ENCODE results near the gene RANBP3. TPM values are rescaled to one million over a fixed set of nuclear protein-coding genes. Genes with fewer than 3 reads are reported as not detected.
"Not testable (repeated sequence)": the region's sequence is repeated elsewhere in the genome, so short reads cannot be mapped to it uniquely, and the experiment has no call there.

Gene RANBP3
- total RNA-seq, 1 experiment from 2014 or later, result 44.1 TPM

DNA sequence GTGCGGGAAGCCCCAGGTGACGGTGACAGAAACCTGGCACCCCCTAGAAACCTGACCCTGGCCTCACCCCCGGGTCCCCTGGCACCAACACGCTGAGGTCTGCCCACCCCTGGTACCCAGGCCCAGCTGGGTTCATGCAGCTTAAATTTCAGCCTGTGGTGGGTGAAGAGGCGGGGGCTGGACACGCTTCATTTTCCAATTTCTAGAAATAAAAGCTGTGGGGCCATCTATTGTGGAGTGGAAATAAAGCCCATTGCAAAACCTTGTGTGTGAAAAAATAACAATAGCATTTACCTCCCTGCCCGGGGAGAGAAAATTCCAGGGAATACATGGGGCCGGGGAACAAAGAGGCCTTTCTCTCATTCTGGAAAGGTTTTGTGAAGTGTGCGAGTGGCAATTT, 100.1 kb downstream of the RANBP3 start:
- Histone ChIP-seq H3K4me1 (replicated peaks; ENCODE audit: insufficient read depth) (no peaks in the 10 kb centered on the region), H3K27me3 (ENCODE audit: insufficient read depth, low read depth) (no peaks in the 10 kb centered on the region), H3F3A (ENCODE audit: insufficient read depth, low read depth) (no peaks in the 10 kb centered on the region; the same call in 1 of the 2 replicates), H4K20me1 (ENCODE audit: insufficient read depth) (no peaks in the 10 kb centered on the region), H3K4me3 (no peak overlapping the region), H3K9me2 (ENCODE audit: insufficient read depth) (no peaks in the 10 kb centered on the region), H3K9me3 (ENCODE audit: insufficient read depth, low read depth) (no peaks in the 10 kb centered on the region), H3K79me2 (ENCODE audit: low read depth) (no peaks in the 10 kb centered on the region), H3K4me2 (no peak overlapping the region), H3K27ac (no peak overlapping the region), H3K36me3 (ENCODE audit: low read depth) (no peaks in the 10 kb centered on the region), H2AFZ (no peak overlapping the region)
- CTCF ChIA-PET, result no interaction called here
- no peak for DNase-seq
- BruUV-seq (replicated peaks), result no TSS peak
- POLR2A ChIA-PET (ENCODE audit: unreplicated experiment), result no interaction called here
- intact Hi-C loops (cut with micrococcal nuclease; ENCODE audit: unreplicated experiment), result no loop called here
- no peak for TF ChIP-seq EZH2 (IDR thresholded peaks at IDR 0.05; ENCODE audit: low read depth)
- TF ChIP-seq, protein P1, sequence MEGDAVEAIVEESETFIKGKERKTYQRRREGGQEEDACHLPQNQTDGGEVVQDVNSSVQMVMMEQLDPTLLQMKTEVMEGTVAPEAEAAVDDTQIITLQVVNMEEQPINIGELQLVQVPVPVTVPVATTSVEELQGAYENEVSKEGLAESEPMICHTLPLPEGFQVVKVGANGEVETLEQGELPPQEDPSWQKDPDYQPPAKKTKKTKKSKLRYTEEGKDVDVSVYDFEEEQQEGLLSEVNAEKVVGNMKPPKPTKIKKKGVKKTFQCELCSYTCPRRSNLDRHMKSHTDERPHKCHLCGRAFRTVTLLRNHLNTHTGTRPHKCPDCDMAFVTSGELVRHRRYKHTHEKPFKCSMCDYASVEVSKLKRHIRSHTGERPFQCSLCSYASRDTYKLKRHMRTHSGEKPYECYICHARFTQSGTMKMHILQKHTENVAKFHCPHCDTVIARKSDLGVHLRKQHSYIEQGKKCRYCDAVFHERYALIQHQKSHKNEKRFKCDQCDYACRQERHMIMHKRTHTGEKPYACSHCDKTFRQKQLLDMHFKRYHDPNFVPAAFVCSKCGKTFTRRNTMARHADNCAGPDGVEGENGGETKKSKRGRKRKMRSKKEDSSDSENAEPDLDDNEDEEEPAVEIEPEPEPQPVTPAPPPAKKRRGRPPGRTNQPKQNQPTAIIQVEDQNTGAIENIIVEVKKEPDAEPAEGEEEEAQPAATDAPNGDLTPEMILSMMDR (conservative IDR thresholded peaks at IDR 0.05), result no peak

GRCh38 chr19:5877427-5877826, 100.5 kb downstream of the RANBP3 start:
- Histone ChIP-seq H3K4me1 (replicated peaks; ENCODE audit: insufficient read depth) (no peaks in the 10 kb centered on the region), H3K27ac (no peak overlapping the region), H3K9me3 (ENCODE audit: insufficient read depth, low read depth) (no peaks in the 10 kb centered on the region), H3K9me2 (ENCODE audit: insufficient read depth) (no peaks in the 10 kb centered on the region), H3K4me2 (no peak overlapping the region), H2AFZ (no peak overlapping the region), H3K4me3 (no peak overlapping the region), H3K27me3 (ENCODE audit: insufficient read depth, low read depth) (no peaks in the 10 kb centered on the region), H3K36me3 (ENCODE audit: low read depth) (no peaks in the 10 kb centered on the region), H3K79me2 (ENCODE audit: low read depth) (no peaks in the 10 kb centered on the region), H3F3A (ENCODE audit: insufficient read depth, low read depth) (no peaks in the 10 kb centered on the region; the same call in 1 of the 2 replicates), H4K20me1 (ENCODE audit: insufficient read depth) (no peaks in the 10 kb centered on the region)
- ChIA-PET CTCF (no interaction called here), POLR2A (ENCODE audit: unreplicated experiment) (no interaction called here)
- intact Hi-C loops (cut with micrococcal nuclease; ENCODE audit: unreplicated experiment), result no loop called here
- no TSS peak for BruUV-seq (replicated peaks)
- no peak for DNase-seq
- TF ChIP-seq, protein P1 (conservative IDR thresholded peaks at IDR 0.05), result no peak
- no peak for TF ChIP-seq EZH2 (IDR thresholded peaks at IDR 0.05; ENCODE audit: low read depth)

- BruUV-seq (replicated peaks); H3K27me3 ChIP-seq (ENCODE audit: insufficient read depth, low read depth); H4K20me1 ChIP-seq (ENCODE audit: insufficient read depth); H3K4me1 ChIP-seq (replicated peaks; ENCODE audit: insufficient read depth); H3K4me3 ChIP-seq; H3F3A ChIP-seq (ENCODE audit: insufficient read depth, low read depth); CTCF ChIA-PET; H3K79me2 ChIP-seq (ENCODE audit: low read depth); H3K9me2 ChIP-seq (ENCODE audit: insufficient read depth); DNase-seq; H2AFZ ChIP-seq; intact Hi-C loops (cut with micrococcal nuclease; ENCODE audit: unreplicated experiment); H3K9me3 ChIP-seq (ENCODE audit: insufficient read depth, low read depth); H3K36me3 ChIP-seq (ENCODE audit: low read depth); H3K27ac ChIP-seq; H3K4me2 ChIP-seq: not testable (repeated sequence)
- POLR2A ChIA-PET (ENCODE audit: unreplicated experiment), result interaction anchor here (0.5 to 0.7 kb wide), 2 partner anchors 75 to 153 kb away, joined by 4 to 19 read pairs; no protein-coding TSS in a partner anchor
Observed at GRCh38 chr19:5874496-5874895, 103.4 kb downstream of the RANBP3 start.

GRCh38 chr19:5873617-5874199, 104.2 kb downstream of the RANBP3 start:
- Histone ChIP-seq H3F3A (ENCODE audit: insufficient read depth, low read depth) (no peaks in the 10 kb centered on the region; the same call in 1 of the 2 replicates), H3K36me3 (ENCODE audit: low read depth) (no peaks in the 10 kb centered on the region), H2AFZ (no peak overlapping the region), H3K4me3 (no peak overlapping the region), H3K79me2 (ENCODE audit: low read depth) (no peaks in the 10 kb centered on the region), H3K4me1 (replicated peaks; ENCODE audit: insufficient read depth) (no peaks in the 10 kb centered on the region), H3K27ac (no peak overlapping the region), H3K27me3 (ENCODE audit: insufficient read depth, low read depth) (no peaks in the 10 kb centered on the region), H3K9me3 (ENCODE audit: insufficient read depth, low read depth) (no peaks in the 10 kb centered on the region), H3K9me2 (ENCODE audit: insufficient read depth) (no peaks in the 10 kb centered on the region), H4K20me1 (ENCODE audit: insufficient read depth) (no peaks in the 10 kb centered on the region), H3K4me2 (no peak overlapping the region)
- no peak for DNase-seq
- ChIA-PET CTCF (no interaction called here), POLR2A (ENCODE audit: unreplicated experiment) (interaction anchor here (0.5 kb wide), 1 partner anchor 153 kb away, joined by 19 read pairs; no protein-coding TSS in a partner anchor)
- TF ChIP-seq EZH2 (IDR thresholded peaks at IDR 0.05; ENCODE audit: low read depth), result no peak
- TF ChIP-seq, protein P1 (conservative IDR thresholded peaks at IDR 0.05), result no peak
- BruUV-seq (replicated peaks), result no TSS peak
- intact Hi-C loops (cut with micrococcal nuclease; ENCODE audit: unreplicated experiment), result no loop called here

Data from PC-9 (cell line).